Adrenal gland (tissue), 5 donors: ENCODE results near the gene KIF14.

ENCODE experiments used
- POLR2A ChIP-seq, 2 donors: fragments of 450-650 bp; IDR thresholded peaks; one replicate each; pipeline ENCODE4 v1.6.1; 2017; ENCODE audit warnings: antibody characterized with exemption in 2 of 2, mild to moderate bottlenecking in 2 of 2, moderate library complexity in 1 of 2
- TF ChIP-seq, protein P1 (sequence below), 6 experiments: fragments of 450-650 bp in 4 of 6; fragments of 200-600 bp in 2 of 6; sonication (generic) in 1 of 6; IDR thresholded peaks; 1 replicate in 5 of 6; 2 replicates in 1 of 6; pipeline versions ENCODE4 v1.5.1 to v1.8.0; 2016 to 2021; ENCODE audit warnings: antibody characterized with exemption in 6 of 6, mild to moderate bottlenecking in 2 of 6, moderate library complexity in 1 of 6
- donor health status: DM: no; HTN: no; CAD: no.

DNA sequence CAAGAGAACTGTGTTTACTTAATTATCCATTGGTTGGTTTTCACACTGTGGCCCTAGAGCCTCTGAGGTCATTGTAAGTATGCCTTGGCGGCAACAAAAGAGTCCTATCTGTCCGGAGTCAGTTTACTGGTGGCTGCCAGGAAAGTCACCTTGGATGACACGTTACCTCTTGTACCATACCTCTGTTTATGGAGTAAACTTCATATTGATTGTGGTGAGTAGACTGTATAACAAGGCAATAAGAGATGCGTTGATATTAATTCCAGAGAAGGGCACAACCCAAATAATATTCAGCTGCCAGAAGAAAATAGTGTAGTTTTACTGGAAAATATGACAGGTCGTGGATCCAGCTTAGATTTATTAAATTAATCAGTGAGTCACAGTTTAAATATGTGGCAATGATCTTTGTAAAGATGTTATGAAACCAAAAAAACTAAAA, 20.4 kb upstream of the KIF14 start:
- TF ChIP-seq, protein P1, sequence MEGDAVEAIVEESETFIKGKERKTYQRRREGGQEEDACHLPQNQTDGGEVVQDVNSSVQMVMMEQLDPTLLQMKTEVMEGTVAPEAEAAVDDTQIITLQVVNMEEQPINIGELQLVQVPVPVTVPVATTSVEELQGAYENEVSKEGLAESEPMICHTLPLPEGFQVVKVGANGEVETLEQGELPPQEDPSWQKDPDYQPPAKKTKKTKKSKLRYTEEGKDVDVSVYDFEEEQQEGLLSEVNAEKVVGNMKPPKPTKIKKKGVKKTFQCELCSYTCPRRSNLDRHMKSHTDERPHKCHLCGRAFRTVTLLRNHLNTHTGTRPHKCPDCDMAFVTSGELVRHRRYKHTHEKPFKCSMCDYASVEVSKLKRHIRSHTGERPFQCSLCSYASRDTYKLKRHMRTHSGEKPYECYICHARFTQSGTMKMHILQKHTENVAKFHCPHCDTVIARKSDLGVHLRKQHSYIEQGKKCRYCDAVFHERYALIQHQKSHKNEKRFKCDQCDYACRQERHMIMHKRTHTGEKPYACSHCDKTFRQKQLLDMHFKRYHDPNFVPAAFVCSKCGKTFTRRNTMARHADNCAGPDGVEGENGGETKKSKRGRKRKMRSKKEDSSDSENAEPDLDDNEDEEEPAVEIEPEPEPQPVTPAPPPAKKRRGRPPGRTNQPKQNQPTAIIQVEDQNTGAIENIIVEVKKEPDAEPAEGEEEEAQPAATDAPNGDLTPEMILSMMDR (IDR thresholded peaks at IDR 0.05), result no peak
- no peak for TF ChIP-seq POLR2A (IDR thresholded peaks at IDR 0.05)
